Osteocyte (in vitro differentiated cells): Measurements from ENCODE around the gene LIN28B. TPM values are rescaled to one million over a fixed set of nuclear protein-coding genes. Genes with fewer than 3 reads are reported as not detected.

Experiments used
- DNase-seq: peaks from one replicate; pipeline ENCODE4 v3.0.0; 2021; ENCODE audit warnings: mixed read lengths; ENCODE audit not compliant: unreplicated experiment; ENCODE audit errors: extremely low spot score
- H3K27ac Mint-ChIP-seq: one replicate; pipeline ENCODE4 v1.8.0; 2021; ENCODE audit warnings: mild to moderate bottlenecking, mixed read lengths; ENCODE audit not compliant: unreplicated experiment
- H3K27me3 Mint-ChIP-seq: one replicate; pipeline ENCODE4 v1.8.0; 2021; ENCODE audit warnings: mixed read lengths; ENCODE audit not compliant: unreplicated experiment
- H3K36me3 Mint-ChIP-seq: one replicate; pipeline ENCODE4 v1.8.0; 2021; ENCODE audit warnings: mixed read lengths; ENCODE audit not compliant: unreplicated experiment
- H3K4me1 Mint-ChIP-seq: one replicate; pipeline ENCODE4 v1.8.0; 2021; ENCODE audit warnings: mixed read lengths; ENCODE audit not compliant: unreplicated experiment
- H3K4me3 Mint-ChIP-seq: one replicate; pipeline ENCODE4 v1.8.0; 2021; ENCODE audit warnings: mild to moderate bottlenecking, moderate library complexity, mixed read lengths; ENCODE audit not compliant: unreplicated experiment
- H3K9me3 Mint-ChIP-seq: one replicate; pipeline ENCODE4 v1.8.0; 2021; ENCODE audit warnings: mixed read lengths; ENCODE audit not compliant: unreplicated experiment
- CTCF ChIP-seq: fragments of 200-600 bp; sonication (generic); IDR thresholded peaks from 2 replicates; pipeline ENCODE4 v1.5.0; 2021; ENCODE audit warnings: antibody characterized with exemption, mild to moderate bottlenecking, moderate library complexity
- total RNA-seq: library from RNA; stranded (reverse); gene quantifications from 2 replicates; pipeline ENCODE4 v1.2.1, GENCODE V29; 2021

LIN28B gene
- total RNA-seq, 1 donor from 2014 or later, result not detected

GRCh38 chr6:104928141-104928540 lies 28.8 kb upstream of the LIN28B start:
- Mint-ChIP-seq H3K27ac (no peak overlapping the region), H3K27me3 (peaks cover 35% of the 10 kb centered on the region), H3K9me3 (no peaks in the 10 kb centered on the region), H3K4me3 (no peak overlapping the region), H3K36me3 (no peaks in the 10 kb centered on the region), H3K4me1 (no peaks in the 10 kb centered on the region)
- no peak for DNase-seq
- TF ChIP-seq CTCF, result no peak

- no peak overlapping the region for H3K4me3 Mint-ChIP-seq
- no peaks in the 10 kb centered on the region for H3K9me3 Mint-ChIP-seq
- H3K4me1 Mint-ChIP-seq, result no peaks in the 10 kb centered on the region
- DNase-seq, result no peak
- TF ChIP-seq CTCF, result no peak
- no peak overlapping the region for H3K27ac Mint-ChIP-seq
- peaks cover 36% of the 10 kb centered on the region for H3K27me3 Mint-ChIP-seq
- no peaks in the 10 kb centered on the region for H3K36me3 Mint-ChIP-seq
Observed at GRCh38 chr6:104929353-104929752, 27.6 kb upstream of the LIN28B start.

- Mint-ChIP-seq H3K36me3 (no peaks in the 10 kb centered on the region), H3K4me1 (no peaks in the 10 kb centered on the region), H3K27me3 (peaks cover 45% of the 10 kb centered on the region), H3K4me3 (no peak overlapping the region), H3K9me3 (no peaks in the 10 kb centered on the region), H3K27ac (no peak overlapping the region)
- DNase-seq, result no peak
- no peak for TF ChIP-seq CTCF
Observed at GRCh38 chr6:104930939-104931338, 26.0 kb upstream of the LIN28B start.

- H3K4me3 Mint-ChIP-seq, result no peak overlapping the region
- peaks cover 51% of the 10 kb centered on the region for H3K27me3 Mint-ChIP-seq
- no peaks in the 10 kb centered on the region for H3K36me3 Mint-ChIP-seq
- peaks cover 7% of the 10 kb centered on the region for H3K4me1 Mint-ChIP-seq
- no peak for TF ChIP-seq CTCF
- DNase-seq, result no peak
- H3K9me3 Mint-ChIP-seq, result no peaks in the 10 kb centered on the region
- H3K27ac Mint-ChIP-seq, result no peak overlapping the region
Observed at GRCh38 chr6:104936766-104937535, 20.0 kb upstream of the LIN28B start.

GRCh38 chr6:104940238-104940892 lies 16.5 kb upstream of the LIN28B start:
- Mint-ChIP-seq H3K4me3 (peak overlapping the region; percentile 73), H3K27me3 (peaks cover 51% of the 10 kb centered on the region), H3K36me3 (no peaks in the 10 kb centered on the region), H3K4me1 (peaks cover 7% of the 10 kb centered on the region), H3K27ac (no peak overlapping the region), H3K9me3 (no peaks in the 10 kb centered on the region)
- no peak for DNase-seq
- TF ChIP-seq CTCF, result no peak
